T1000 (cell line): ENCODE results near the gene MAP2K1.

Source experiments
- DNase-seq: peaks from one replicate; lab custom pipeline; 2025; ENCODE audit warnings: mixed read lengths; lab: John Stamatoyannopoulos, UW

Gene MAP2K1

GRCh38 chr15:66504563-66505429 is 118.1 kb downstream of the MAP2K1 start, which contains the start of the genes RPL4 and ZWILCH:
TSS of gene RPL4 (minus strand) at chr15:66504855. CDS start at chr15:66504790, 65 bp downstream.
TSS of gene ZWILCH (plus strand) at chr15:66505326. CDS start at chr15:66505339, 13 bp downstream.
- peak; percentile 67 for DNase-seq

GRCh38 chr15:66505430-66505811 is 118.7 kb downstream of the MAP2K1 start:
- DNase-seq = no peak

- DNase-seq = no peak
Observed at GRCh38 chr15:66505818-66506217, 119.1 kb downstream of the MAP2K1 start.

DNA sequence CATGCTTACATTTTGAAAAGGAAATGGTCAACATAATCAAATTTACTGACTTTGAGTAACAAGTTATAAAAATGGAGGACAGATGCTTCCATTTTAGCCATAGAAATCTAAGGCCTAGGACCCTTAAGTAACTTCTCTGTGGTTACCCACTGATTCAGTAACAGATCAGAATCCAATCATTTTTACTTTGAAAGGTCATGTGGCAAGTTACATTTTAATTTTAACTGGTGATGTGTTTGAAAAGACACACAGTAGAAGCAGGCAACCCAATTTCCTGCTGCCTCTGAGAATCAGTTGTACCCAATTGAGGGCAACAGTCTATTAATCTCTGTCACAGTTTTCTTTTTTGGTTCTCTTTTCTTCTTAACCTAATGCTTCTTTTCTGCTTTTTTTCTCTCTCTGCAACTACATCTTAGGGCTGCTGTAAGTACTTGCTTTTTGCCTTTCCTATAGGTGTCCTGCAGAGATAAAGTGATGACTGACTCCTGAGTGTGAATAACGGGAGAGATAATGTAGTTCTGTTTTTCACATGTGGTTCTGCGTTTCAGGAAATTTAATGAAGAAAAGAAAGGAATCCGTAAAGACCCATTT is 121.7 kb downstream of the MAP2K1 start:
- no peak for DNase-seq

- no peak for DNase-seq
Observed at GRCh38 chr15:66514586-66514985, 127.9 kb downstream of the MAP2K1 start.

DNA sequence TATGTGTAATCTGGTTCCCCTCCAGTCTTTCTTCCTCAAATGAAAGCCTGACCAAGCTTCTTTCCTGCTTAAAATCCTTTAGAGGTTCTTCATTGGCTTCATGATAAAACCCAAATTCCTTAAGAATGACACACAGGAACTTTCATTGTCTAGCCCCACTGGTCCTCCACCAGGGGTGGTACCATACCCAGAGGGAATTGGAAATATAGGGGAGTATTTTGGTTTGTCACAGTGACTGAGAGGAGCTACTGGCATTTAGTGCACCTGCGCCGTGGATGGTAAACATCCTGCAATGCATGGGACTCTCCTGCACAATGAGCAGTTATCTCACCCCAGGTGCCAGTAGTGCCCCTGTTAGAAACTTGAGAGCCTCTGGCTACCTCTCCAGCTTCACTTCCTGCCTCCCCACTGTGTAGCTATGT is 129.2 kb downstream of the MAP2K1 start:
- no peak for DNase-seq

DNA sequence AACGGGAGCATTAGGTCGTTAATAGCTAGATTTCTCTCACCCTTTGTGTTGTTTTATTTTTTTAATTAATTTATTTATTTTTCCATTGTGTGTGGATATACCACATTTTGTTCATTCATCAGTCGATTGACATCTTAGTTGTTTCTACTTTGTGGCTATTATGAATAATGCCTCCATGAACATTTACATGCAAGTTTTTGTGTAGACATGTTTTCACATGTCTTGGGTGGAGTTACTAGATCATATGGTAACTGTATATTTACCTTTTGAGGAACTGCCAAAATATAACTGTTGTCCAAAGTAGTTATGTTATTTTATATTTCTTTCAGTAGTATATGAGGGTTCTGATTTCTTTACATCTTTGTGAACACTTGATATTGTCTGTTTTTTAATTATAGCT is 137.2 kb downstream of the MAP2K1 start:
- no peak for DNase-seq

DNA sequence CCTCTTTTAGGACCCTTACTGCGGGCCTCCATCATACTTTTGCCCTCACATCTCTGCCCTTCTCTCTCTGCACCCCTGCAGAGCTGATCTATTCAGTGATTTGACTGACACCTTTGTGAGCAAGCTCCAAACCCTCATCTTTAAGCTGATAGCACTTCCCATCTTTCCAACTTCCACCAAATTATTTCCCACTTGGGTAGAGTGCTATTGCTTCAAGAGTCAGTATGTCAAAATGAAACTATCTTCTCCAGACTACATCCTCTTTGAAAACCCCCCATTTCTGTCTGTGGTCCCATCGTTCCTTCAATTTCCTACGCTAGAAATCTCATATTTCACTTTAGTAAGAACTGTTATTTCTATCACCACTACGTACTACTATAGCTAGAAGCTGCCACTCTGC is 138.1 kb downstream of the MAP2K1 start:
- DNase-seq = no peak

GRCh38 chr15:66535056-66535455 is 148.3 kb downstream of the MAP2K1 start:
- no peak for DNase-seq
